Ectodermal cell (in vitro differentiated cells): ENCODE results near the gene SIX3. TPM values are rescaled to one million over a fixed set of nuclear protein-coding genes. Genes with fewer than 3 reads are reported as not detected.

Source experiments
- H3K27ac ChIP-seq: 2 replicates; pipeline ENCODE4 v1.7.0; 2013; ENCODE audit warnings: mild to moderate bottlenecking, low read depth, low read length; ENCODE audit not compliant: insufficient read depth, poor library complexity, severe bottlenecking
- H3K27me3 ChIP-seq: 2 replicates; pipeline ENCODE4 v1.7.0; 2013; ENCODE audit warnings: mild to moderate bottlenecking, low read length; ENCODE audit not compliant: insufficient read depth, control insufficient read depth, poor library complexity, severe bottlenecking
- H3K36me3 ChIP-seq: one replicate; pipeline ENCODE4 v1.7.0; 2013; ENCODE audit warnings: low read length; ENCODE audit not compliant: control insufficient read depth, insufficient read depth
- H3K4me1 ChIP-seq: one replicate; pipeline ENCODE4 v1.7.0; 2013; ENCODE audit warnings: low read length; ENCODE audit not compliant: control insufficient read depth, insufficient read depth
- H3K4me3 ChIP-seq: 2 replicates; pipeline ENCODE4 v1.7.0; 2013; ENCODE audit warnings: low read depth, low read length, control low read depth; ENCODE audit not compliant: insufficient read depth
- H3K9me3 ChIP-seq: 2 replicates; pipeline ENCODE4 v1.7.0; 2013; ENCODE audit warnings: mild to moderate bottlenecking, low read length, moderate library complexity; ENCODE audit not compliant: control insufficient read depth
- WGBS, 2 experiments: methylation state at CpG; one replicate each; pipeline ENCODE4 v1.1.7; 2013; ENCODE audit warnings: missing lambda C conversion rate in 2 of 2; 5-methylcytosine and 5-hydroxymethylcytosine counted together
- polyA plus RNA-seq, 4 experiments: library from polyadenylated mRNA; stranded (reverse); fragments of 50-300 nt; gene quantifications; one replicate each; pipeline ENCODE4 v1.2.3, GENCODE V29; 2013

The SIX3 gene
- 1.3 TPM for polyA plus RNA-seq (2013, experiment 1 of 4)
- polyA plus RNA-seq (2013, experiment 2 of 4): 3.5 TPM
- 2.4 TPM for polyA plus RNA-seq (2013, experiment 3 of 4)
- polyA plus RNA-seq (2013, experiment 4 of 4): 4.5 TPM

DNA sequence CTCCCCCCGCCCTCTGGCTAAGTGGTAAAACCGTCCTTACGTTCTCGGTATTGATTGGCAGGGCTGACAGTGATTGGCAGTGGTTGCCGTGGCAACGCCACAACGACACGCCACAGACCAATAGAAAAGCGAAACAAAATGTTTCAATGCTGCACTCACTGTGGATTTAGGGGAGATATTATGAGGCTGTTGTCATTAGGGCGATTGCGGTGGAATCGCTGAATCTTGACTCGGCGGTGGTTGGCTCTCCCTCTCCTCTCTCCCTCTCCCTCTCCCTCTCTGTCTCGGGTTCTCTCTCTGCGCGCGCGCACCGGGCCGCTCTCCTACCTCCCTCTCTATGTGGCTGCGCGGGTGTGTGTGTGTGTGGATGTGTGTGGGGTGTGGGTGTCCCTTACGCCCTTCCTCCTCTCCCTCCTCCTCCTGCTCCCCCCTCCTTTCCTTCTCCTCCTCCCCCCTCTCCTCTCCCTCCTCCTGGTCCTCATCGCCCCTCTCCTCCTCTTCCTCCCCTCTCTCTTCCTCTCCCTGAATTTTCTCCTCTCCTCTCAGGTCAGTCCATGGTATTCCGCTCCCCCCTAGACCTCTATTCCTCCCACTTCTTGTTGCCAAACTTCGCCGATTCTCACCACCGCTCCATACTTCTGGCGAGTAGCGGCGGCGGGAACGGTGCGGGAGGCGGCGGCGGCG is at the start of gene SIX3:
TSS of gene SIX3 (plus strand) at position 152 of the 684 bp plus-strand sequence. CDS start at position 555, 403 bp downstream.
- 0% methylated on average over 29 to 30 of the region's 39 CpGs for WGBS, 2 experiments
- H3K4me3 ChIP-seq: peak within 1 kb of the TSS; percentile 22

DNA sequence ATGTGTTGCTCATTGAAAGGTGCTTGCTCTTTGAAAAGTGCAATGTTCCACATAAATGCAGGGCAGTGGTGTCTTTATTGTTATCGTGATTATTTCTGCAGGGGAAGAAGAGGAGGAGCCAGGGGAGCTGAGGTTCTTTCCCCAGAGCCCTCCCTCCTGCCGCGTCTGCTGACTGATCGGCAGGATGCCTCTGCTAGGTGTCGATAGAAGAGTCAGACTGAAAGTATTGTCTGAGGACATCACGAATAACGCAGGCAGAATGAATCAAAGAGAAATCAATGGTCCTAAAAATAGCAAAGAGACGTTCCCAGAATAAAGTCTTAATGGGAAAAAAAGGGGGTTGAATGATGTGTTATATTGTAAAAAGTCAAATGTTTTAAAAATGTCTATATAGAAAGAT is 47.4 kb upstream of the SIX3 start:
- Histone ChIP-seq H3K4me1 (no peaks in the 10 kb centered on the region), H3K9me3 (no peaks in the 10 kb centered on the region), H3K27ac (no peak overlapping the region), H3K36me3 (no peaks in the 10 kb centered on the region), H3K4me3 (no peak overlapping the region), H3K27me3 (no peaks in the 10 kb centered on the region)
- WGBS, 2 experiments: 55 to 56% methylated on average over 8 of the region's 8 CpGs

More for the DNA sequence above, at the start of gene SIX3:
- Histone ChIP-seq H3K27me3 (peaks cover 100% of the 10 kb centered on the region), H3K27ac (no peak within 1 kb of the TSS), H3K9me3 (no peaks in the 10 kb centered on the region), H3K4me1 (peaks cover 59% of the 10 kb centered on the region), H3K36me3 (no peaks in the 10 kb centered on the region)

DNA sequence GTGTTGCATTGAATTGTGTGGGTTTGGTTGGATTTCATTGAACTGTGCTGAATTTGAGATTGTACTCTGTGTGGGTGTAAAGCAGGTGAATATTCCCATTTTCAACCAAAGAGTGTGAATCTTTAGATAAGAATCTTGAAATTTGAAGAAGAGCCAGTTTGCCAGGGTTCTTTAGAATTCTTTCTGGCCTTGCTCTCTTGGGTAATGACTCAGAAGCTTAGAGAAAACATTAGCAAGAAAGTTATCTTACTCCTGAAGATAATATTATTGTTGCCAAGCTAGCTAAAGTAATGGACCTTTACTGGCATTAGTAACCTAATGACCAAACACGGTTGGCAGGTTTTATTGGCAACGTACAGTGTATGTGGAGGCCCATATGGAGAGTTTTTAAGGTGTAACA is 46.4 kb upstream of the SIX3 start:
- Histone ChIP-seq H3K9me3 (no peaks in the 10 kb centered on the region), H3K4me3 (no peak overlapping the region), H3K36me3 (no peaks in the 10 kb centered on the region), H3K27ac (no peak overlapping the region), H3K27me3 (no peaks in the 10 kb centered on the region), H3K4me1 (no peaks in the 10 kb centered on the region)
- 93 to 96% methylated on average over 2 of the region's 2 CpGs for WGBS, 2 experiments

DNA sequence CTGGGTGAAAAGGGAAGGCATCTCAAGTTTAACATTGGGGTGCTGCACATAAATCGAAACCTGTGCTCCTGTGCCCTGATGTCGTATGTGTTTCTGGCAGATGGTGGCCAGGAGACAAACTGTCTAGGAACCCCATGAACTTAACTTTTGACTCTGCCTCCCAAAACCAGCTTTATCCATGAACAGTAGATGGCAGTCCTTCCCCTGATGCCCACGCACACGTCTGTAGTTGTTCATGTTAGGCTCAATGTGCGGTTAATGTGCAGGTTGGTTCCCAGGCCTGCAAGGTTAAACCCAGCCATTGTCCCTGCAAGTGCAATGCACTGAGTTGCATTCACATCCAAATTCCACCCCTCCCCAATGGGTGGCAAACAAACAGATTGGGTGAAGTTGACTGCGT is 44.1 kb upstream of the SIX3 start:
- Histone ChIP-seq H3K27ac (no peak overlapping the region), H3K36me3 (no peaks in the 10 kb centered on the region), H3K9me3 (no peaks in the 10 kb centered on the region), H3K4me1 (no peaks in the 10 kb centered on the region), H3K27me3 (no peaks in the 10 kb centered on the region), H3K4me3 (no peak overlapping the region)
- 92 to 93% methylated on average over 6 of the region's 6 CpGs for WGBS, 2 experiments

DNA sequence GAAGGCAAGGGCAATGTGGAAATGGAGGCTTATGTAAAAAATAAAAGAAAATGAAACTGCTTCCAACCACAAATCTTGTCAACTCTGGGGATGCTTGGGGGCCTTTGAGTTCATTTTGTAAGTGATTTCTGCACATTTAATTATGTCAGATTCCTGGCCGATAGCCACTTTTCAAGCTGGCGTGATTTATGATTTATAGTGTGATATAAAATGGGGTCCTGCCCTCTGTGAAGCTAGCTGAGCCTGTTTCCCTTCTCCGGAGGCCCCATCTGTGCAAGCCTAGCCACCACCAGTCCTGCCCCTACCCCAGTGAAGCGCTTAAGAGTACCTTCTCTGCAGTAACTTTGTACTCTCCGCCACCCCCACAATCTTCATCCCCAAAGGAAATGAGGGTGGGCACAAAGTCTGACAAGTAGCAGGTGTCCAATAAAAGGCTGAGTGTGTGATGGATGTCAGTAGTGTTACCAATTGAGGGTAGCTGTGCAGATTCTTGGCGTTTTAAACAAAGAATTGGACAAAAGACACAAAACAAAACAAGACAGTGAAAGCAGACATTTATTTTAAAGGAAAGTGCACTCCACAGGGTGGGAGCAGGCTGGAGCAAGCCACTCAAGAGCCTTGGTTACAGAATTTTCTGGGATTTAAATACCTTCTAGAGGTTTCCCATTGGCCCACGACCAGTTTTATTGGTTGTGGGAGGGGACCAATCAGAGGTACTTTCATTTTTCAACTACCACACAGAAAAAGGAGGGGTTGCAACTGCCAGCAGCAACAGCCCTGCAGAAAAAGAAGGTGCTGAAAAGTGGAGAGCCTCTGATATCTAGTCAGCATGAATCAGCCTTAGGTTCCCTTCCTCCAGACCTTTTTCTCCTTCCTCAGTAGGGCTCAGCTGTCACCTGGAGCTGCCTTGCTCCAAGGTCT is 39.0 kb upstream of the SIX3 start:
- Histone ChIP-seq H3K27me3 (no peaks in the 10 kb centered on the region), H3K4me1 (no peaks in the 10 kb centered on the region), H3K27ac (no peak overlapping the region), H3K4me3 (no peak overlapping the region), H3K36me3 (no peaks in the 10 kb centered on the region), H3K9me3 (no peaks in the 10 kb centered on the region)
- 77 to 86% methylated on average over 7 of the region's 7 CpGs for WGBS, 2 experiments

DNA sequence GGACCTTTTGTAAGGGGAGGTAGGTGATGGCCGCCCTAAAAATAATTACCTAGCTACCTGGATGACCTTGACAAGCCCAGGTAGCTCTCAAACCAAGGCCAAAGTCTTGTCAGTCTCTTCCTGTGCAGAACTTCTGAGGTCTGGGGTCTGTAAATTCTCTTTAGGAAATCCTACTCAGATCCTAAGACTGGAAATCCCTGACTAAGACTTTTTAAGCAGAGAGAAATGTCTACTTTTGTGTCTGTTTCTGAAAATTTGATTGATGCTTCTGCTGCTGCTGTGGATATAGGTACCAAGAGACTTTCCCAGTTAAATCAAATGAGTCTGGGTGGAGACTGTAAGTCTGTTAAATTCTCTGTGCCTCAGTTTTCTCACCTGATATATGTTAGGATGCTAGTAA is 36.9 kb upstream of the SIX3 start:
- Histone ChIP-seq H3K9me3 (no peaks in the 10 kb centered on the region), H3K4me3 (no peak overlapping the region), H3K4me1 (no peaks in the 10 kb centered on the region), H3K36me3 (no peaks in the 10 kb centered on the region), H3K27ac (no peak overlapping the region), H3K27me3 (no peaks in the 10 kb centered on the region)
- WGBS, 2 experiments: 46 to 63% methylated on average over 1 of the region's 1 CpG

DNA sequence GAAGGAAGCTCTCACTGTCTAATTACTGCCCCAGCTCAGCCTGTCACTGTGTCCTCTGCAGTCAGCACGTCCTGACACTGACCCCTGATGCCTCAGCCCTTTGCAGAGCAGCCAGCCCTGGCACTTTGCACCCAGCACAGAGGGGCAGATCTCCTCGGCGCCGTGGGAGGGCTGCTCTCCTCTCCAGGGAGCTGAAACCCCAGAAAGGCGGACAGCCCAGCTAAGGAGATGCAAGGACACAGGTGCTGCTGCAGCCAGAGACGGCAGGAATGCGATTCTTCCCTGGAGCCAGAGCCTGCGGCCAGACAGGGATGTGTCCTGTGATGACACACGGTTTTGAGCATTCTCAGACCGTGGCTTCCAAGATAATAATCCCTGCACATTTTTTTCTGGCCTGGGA is 34.5 kb upstream of the SIX3 start:
- Histone ChIP-seq H3K27me3 (no peaks in the 10 kb centered on the region), H3K27ac (no peak overlapping the region), H3K4me3 (no peak overlapping the region), H3K9me3 (no peaks in the 10 kb centered on the region), H3K4me1 (no peaks in the 10 kb centered on the region), H3K36me3 (no peaks in the 10 kb centered on the region)
- WGBS, 2 experiments: 82 to 83% methylated on average over 10 of the region's 10 CpGs

DNA sequence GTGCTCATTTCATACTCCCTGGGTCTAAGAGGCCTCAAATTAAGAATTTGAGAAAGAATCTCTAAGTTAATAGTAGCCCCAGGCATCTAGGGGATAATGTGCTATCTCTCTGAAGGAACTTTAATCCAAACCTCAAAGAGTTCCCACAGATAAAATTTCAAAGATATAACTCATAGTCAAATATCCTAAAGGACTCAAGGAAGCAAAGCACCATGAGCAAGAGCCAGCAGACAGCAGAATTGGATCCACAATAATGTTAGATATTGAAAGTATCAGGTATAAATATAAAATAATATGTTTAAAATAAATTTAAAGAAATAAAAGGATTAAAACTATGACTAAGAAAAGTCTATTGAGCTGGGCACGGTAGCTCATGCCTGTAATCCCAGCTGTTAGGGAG is 31.7 kb upstream of the SIX3 start:
- Histone ChIP-seq H3K9me3 (no peaks in the 10 kb centered on the region), H3K4me3 (no peak overlapping the region), H3K4me1 (no peaks in the 10 kb centered on the region), H3K36me3 (no peaks in the 10 kb centered on the region), H3K27me3 (no peaks in the 10 kb centered on the region), H3K27ac (no peak overlapping the region)
- WGBS, 2 experiments: 92 to 100% methylated on average over 1 of the region's 1 CpG

DNA sequence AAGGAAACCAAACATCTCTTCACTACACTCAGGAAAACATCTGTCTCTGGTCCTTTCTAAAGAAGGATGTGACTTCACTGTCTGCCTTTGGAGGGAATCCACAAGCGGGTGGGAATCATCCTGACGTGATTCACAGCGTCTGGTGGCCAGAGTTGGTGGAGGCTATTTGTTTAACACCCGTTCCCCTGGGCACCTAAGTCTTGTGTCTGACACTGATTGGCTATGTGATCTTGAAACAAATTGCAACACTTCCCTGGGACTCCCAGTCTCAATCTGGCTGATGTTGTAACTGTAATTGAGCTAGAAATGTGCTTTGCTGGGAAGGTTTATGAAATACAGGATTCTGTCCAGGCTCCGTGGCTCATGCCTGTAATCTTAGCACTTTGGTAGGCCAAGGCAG is 28.8 kb upstream of the SIX3 start:
- WGBS, 2 experiments: 78 to 84% methylated on average over 5 of the region's 5 CpGs
- Histone ChIP-seq H3K4me1 (no peaks in the 10 kb centered on the region), H3K9me3 (no peaks in the 10 kb centered on the region), H3K27ac (no peak overlapping the region), H3K36me3 (no peaks in the 10 kb centered on the region), H3K27me3 (no peaks in the 10 kb centered on the region), H3K4me3 (no peak overlapping the region)

DNA sequence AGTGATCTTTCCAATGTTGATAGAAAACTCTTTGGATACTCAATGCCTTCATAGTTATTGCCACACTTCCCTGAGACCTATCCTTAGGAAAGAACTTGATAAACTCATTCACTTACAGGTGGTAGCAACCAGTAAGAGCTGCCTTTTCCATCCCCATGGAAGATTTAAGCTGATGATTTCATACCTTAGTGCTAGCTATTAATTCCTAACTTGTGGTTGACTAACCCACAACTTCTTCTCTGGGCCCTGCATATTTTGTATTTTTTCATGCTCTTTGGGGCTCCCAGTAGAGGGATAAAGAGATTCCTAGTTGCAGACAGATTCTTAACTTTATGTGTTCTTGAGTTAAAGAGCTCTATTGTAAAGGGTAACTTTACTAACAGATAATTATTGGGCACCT is 25.2 kb upstream of the SIX3 start:
- H3K9me3 ChIP-seq: no peaks in the 10 kb centered on the region
- H3K4me3 ChIP-seq: no peak overlapping the region
- no peak overlapping the region for H3K27ac ChIP-seq
- no peaks in the 10 kb centered on the region for H3K36me3 ChIP-seq
- peaks cover 8% of the 10 kb centered on the region for H3K27me3 ChIP-seq
- no peaks in the 10 kb centered on the region for H3K4me1 ChIP-seq
